Neural progenitor cell (in vitro differentiated cells): ENCODE measurements around the gene DOP1B. TPM values are rescaled to one million over a fixed set of nuclear protein-coding genes. Genes with fewer than 3 reads are reported as not detected.

Experiments used
- DNase-seq: peaks from one replicate; pipeline ENCODE4 v3.0.0-alpha.2; 2016; ENCODE audit warnings: low spot score
- H2AFZ ChIP-seq: fragments of 200-600 bp; sonication (generic); replicated peaks from 2 replicates; pipeline ENCODE4 v1.6.1; 2016; ENCODE audit warnings: antibody characterized with exemption
- H3F3A ChIP-seq: fragments of 200-600 bp; sonication (generic); 2 replicates; pipeline ENCODE4 v1.6.1; 2016; ENCODE audit warnings: antibody characterized with exemption, low read depth
- H3K27ac ChIP-seq: fragments of 200-600 bp; sonication (generic); 2 replicates; pipeline ENCODE4 v1.5.1; 2016; ENCODE audit warnings: mild to moderate bottlenecking
- H3K27me3 ChIP-seq: fragments of 200-600 bp; sonication (generic); 2 replicates; pipeline ENCODE4 v1.6.1; 2016; ENCODE audit warnings: mild to moderate bottlenecking, moderate library complexity
- H3K36me3 ChIP-seq: fragments of 200-600 bp; sonication (generic); 2 replicates; pipeline ENCODE4 v1.5.1; 2016
- H3K4me1 ChIP-seq: fragments of 200-600 bp; sonication (generic); 2 replicates; pipeline ENCODE4 v1.6.1; 2016; ENCODE audit warnings: mixed run types
- H3K4me2 ChIP-seq: fragments of 200-600 bp; sonication (generic); 2 replicates; pipeline ENCODE4 v1.6.1; 2016
- H3K4me3 ChIP-seq: fragments of 200-600 bp; sonication (generic); 2 replicates; pipeline ENCODE4 v1.5.1; 2016
- H3K79me2 ChIP-seq: fragments of 200-600 bp; sonication (generic); 2 replicates; pipeline ENCODE4 v1.6.1; 2016; ENCODE audit warnings: low read depth
- H3K9ac ChIP-seq: fragments of 200-600 bp; sonication (generic); 2 replicates; pipeline ENCODE4 v1.6.1; 2016
- H3K9me3 ChIP-seq: fragments of 200-600 bp; sonication (generic); 2 replicates; pipeline ENCODE4 v1.5.1; 2016; ENCODE audit warnings: low read depth
- H4K20me1 ChIP-seq: fragments of 200-600 bp; sonication (generic); 2 replicates; pipeline ENCODE4 v1.6.1; 2016; ENCODE audit warnings: low read depth
- H3K27ac Mint-ChIP-seq: 3 replicates; pipeline ENCODE4 v1.8.0; 2021; ENCODE audit warnings: mixed read lengths
- H3K27me3 Mint-ChIP-seq: 2 replicates; pipeline ENCODE4 v1.8.0; 2022; ENCODE audit warnings: low read depth, mild to moderate bottlenecking, inconsistent platforms, moderate library complexity, mixed read lengths; ENCODE audit not compliant: insufficient read depth
- H3K36me3 Mint-ChIP-seq: 3 replicates; pipeline ENCODE4 v1.8.0; 2021; ENCODE audit warnings: mixed read lengths
- H3K4me1 Mint-ChIP-seq: 3 replicates; pipeline ENCODE4 v1.8.0; 2021; ENCODE audit warnings: mixed read lengths
- H3K4me3 Mint-ChIP-seq: 3 replicates; pipeline ENCODE4 v1.8.0; 2021; ENCODE audit warnings: mild to moderate bottlenecking, moderate library complexity, mixed read lengths
- H3K9me3 Mint-ChIP-seq: 3 replicates; pipeline ENCODE4 v1.8.0; 2020; ENCODE audit warnings: mixed read lengths
- CTCF ChIP-seq: fragments of 200-600 bp; sonication (generic); IDR thresholded peaks from 2 replicates; pipeline ENCODE4 v1.5.1; 2017; ENCODE audit warnings: antibody characterized with exemption, mild to moderate bottlenecking
- EZH2 ChIP-seq: fragments of 200-600 bp; sonication (generic); IDR thresholded peaks from 2 replicates; pipeline ENCODE4 v1.6.1; 2017; ENCODE audit warnings: antibody characterized with exemption, mild to moderate bottlenecking, moderate library complexity
- EZH2phosphoT487 ChIP-seq: fragments of 200-600 bp; sonication (generic); IDR thresholded peaks from 2 replicates; pipeline ENCODE4 v1.6.1; 2017; ENCODE audit warnings: antibody characterized with exemption
- total RNA-seq: library from RNA; depleted of rRNA; stranded (reverse); fragments of >200 nt; gene quantifications from 2 replicates; pipeline ENCODE4 v1.2.3, GENCODE V29; 2015; ENCODE audit warnings: low replicate concordance

The DOP1B gene
- total RNA-seq, 1 donor from 2014 or later: 9.9 TPM

GRCh38 chr21:36180963-36181362 lies 24.3 kb downstream of the DOP1B start:
- Mint-ChIP-seq H3K27ac (no peak overlapping the region), H3K36me3 (peaks cover 3% of the 10 kb centered on the region), H3K9me3 (no peaks in the 10 kb centered on the region), H3K4me1 (no peaks in the 10 kb centered on the region), H3K27me3 (no peaks in the 10 kb centered on the region), H3K4me3 (no peak overlapping the region)
- Histone ChIP-seq H3K9me3 (no peaks in the 10 kb centered on the region), H2AFZ (no peak overlapping the region), H3K79me2 (no peaks in the 10 kb centered on the region), H3K27me3 (no peaks in the 10 kb centered on the region), H3F3A (no peaks in the 10 kb centered on the region), H3K4me3 (no peak overlapping the region), H4K20me1 (no peaks in the 10 kb centered on the region), H3K4me2 (no peak overlapping the region), H3K36me3 (no peaks in the 10 kb centered on the region), H3K9ac (no peak overlapping the region), H3K27ac (no peak overlapping the region), H3K4me1 (no peaks in the 10 kb centered on the region)
- TF ChIP-seq EZH2phosphoT487 (no peak), EZH2 (no peak), CTCF (no peak)
- no peak for DNase-seq

GRCh38 chr21:36183144-36183795 lies 26.6 kb downstream of the DOP1B start:
- H3K27me3 Mint-ChIP-seq: no peaks in the 10 kb centered on the region
- no peak for DNase-seq
- no peak overlapping the region for H3K4me2 ChIP-seq
- no peak overlapping the region for H3K4me3 Mint-ChIP-seq
- H3K9ac ChIP-seq: no peak overlapping the region
- H3K27ac Mint-ChIP-seq: no peak overlapping the region
- H4K20me1 ChIP-seq: peaks cover 4% of the 10 kb centered on the region
- no peaks in the 10 kb centered on the region for H3K9me3 ChIP-seq
- H3K36me3 ChIP-seq: no peaks in the 10 kb centered on the region
- H3K36me3 Mint-ChIP-seq: peaks cover 3% of the 10 kb centered on the region
- H3K4me3 ChIP-seq: no peak overlapping the region
- H3K9me3 Mint-ChIP-seq: no peaks in the 10 kb centered on the region
- peaks cover 1% of the 10 kb centered on the region for H3K4me1 Mint-ChIP-seq
- H3K27me3 ChIP-seq: no peaks in the 10 kb centered on the region
- H2AFZ ChIP-seq: no peak overlapping the region
- H3F3A ChIP-seq: no peaks in the 10 kb centered on the region
- TF ChIP-seq EZH2phosphoT487 (no peak), CTCF (no peak), EZH2 (no peak)
- H3K27ac ChIP-seq: no peak overlapping the region
- no peaks in the 10 kb centered on the region for H3K4me1 ChIP-seq
- H3K79me2 ChIP-seq: no peaks in the 10 kb centered on the region

- H3K4me3 Mint-ChIP-seq: no peak overlapping the region
- no peak for DNase-seq
- no peaks in the 10 kb centered on the region for H3K4me1 ChIP-seq
- no peaks in the 10 kb centered on the region for H3K79me2 ChIP-seq
- peaks cover 5% of the 10 kb centered on the region for H3K4me1 Mint-ChIP-seq
- H3K27me3 ChIP-seq: no peaks in the 10 kb centered on the region
- H3K4me2 ChIP-seq: no peak overlapping the region
- H3K27ac Mint-ChIP-seq: no peak overlapping the region
- H4K20me1 ChIP-seq: peaks cover 4% of the 10 kb centered on the region
- no peaks in the 10 kb centered on the region for H3K27me3 Mint-ChIP-seq
- H3F3A ChIP-seq: no peaks in the 10 kb centered on the region
- no peak overlapping the region for H3K4me3 ChIP-seq
- H3K36me3 Mint-ChIP-seq: peaks cover 2% of the 10 kb centered on the region
- H3K9ac ChIP-seq: no peak overlapping the region
- H3K27ac ChIP-seq: no peak overlapping the region
- no peaks in the 10 kb centered on the region for H3K9me3 Mint-ChIP-seq
- H3K9me3 ChIP-seq: no peaks in the 10 kb centered on the region
- H3K36me3 ChIP-seq: no peaks in the 10 kb centered on the region
- no peak overlapping the region for H2AFZ ChIP-seq
- no peak for TF ChIP-seq EZH2phosphoT487
- no peak for TF ChIP-seq EZH2
- TF ChIP-seq CTCF: no peak
These were observed 27.9 kb downstream of the DOP1B start for GRCh38 chr21:36184545-36184944.
